GM19025 (cell line): ENCODE results near the gene CCT6B.
"Not testable (repeated sequence)": the region's sequence is repeated elsewhere in the genome, so short reads cannot be mapped to it uniquely, and the experiment has no call there.

Source experiments
- ATAC-seq: cut with Tn5 transposase; IDR thresholded peaks from one replicate; pipeline ENCODE4 v1.9.1; 2021; ENCODE audit warnings: mild to moderate bottlenecking, low read depth, moderate library complexity; ENCODE audit not compliant: unreplicated experiment

CCT6B gene

GRCh38 chr17:34980681-34981537, 19.6 kb upstream of the CCT6B start:
- peak; percentile 87 for ATAC-seq

- peak; percentile 86 for ATAC-seq
These were observed 19.1 kb upstream of the CCT6B start, which contains the start of gene LIG3 for GRCh38 chr17:34980353-34980680. TSS of gene LIG3 (plus strand) at chr17:34980512. CDS start at chr17:34983006, 2,494 bp downstream.

- ATAC-seq = no peak
These were observed 18.5 kb upstream of the CCT6B start for GRCh38 chr17:34979650-34980352.

- no peak for ATAC-seq
These were observed 17.9 kb upstream of the CCT6B start for GRCh38 chr17:34979153-34979552.

- ATAC-seq = no peak
These were observed 13.8 kb upstream of the CCT6B start for GRCh38 chr17:34974794-34975785.

- ATAC-seq = no peak
These were observed 12.9 kb upstream of the CCT6B start for GRCh38 chr17:34974179-34974578.

- no peak for ATAC-seq
These were observed 2.8 kb downstream of the CCT6B start for GRCh38 chr17:34958438-34958837.

GRCh38 chr17:34950780-34951179, 10.5 kb downstream of the CCT6B start:
- ATAC-seq = not testable (repeated sequence)

GRCh38 chr17:34930283-34930682, 31.0 kb downstream of the CCT6B start:
- ATAC-seq = no peak

- no peak for ATAC-seq
These were observed 34.6 kb downstream of the CCT6B start for GRCh38 chr17:34926661-34927060.

GRCh38 chr17:34920676-34921075, 40.6 kb downstream of the CCT6B start:
- ATAC-seq = no peak

GRCh38 chr17:34917381-34917780, 43.9 kb downstream of the CCT6B start:
- ATAC-seq = no peak

- no peak for ATAC-seq
These were observed 45.1 kb downstream of the CCT6B start for GRCh38 chr17:34916120-34916519.

- ATAC-seq = no peak
These were observed 48.3 kb downstream of the CCT6B start for GRCh38 chr17:34913001-34913400.

- no peak for ATAC-seq
These were observed 52.2 kb downstream of the CCT6B start for GRCh38 chr17:34909040-34909439.

GRCh38 chr17:34902831-34903547, 58.3 kb downstream of the CCT6B start:
- no peak for ATAC-seq

- ATAC-seq = no peak
These were observed 61.5 kb downstream of the CCT6B start for GRCh38 chr17:34899643-34900291.

- no peak for ATAC-seq
These were observed 65.9 kb downstream of the CCT6B start for GRCh38 chr17:34895383-34895782.

- ATAC-seq = no peak
These were observed 66.3 kb downstream of the CCT6B start for GRCh38 chr17:34894964-34895363.
